HCT116 (cell line): ENCODE results near the gene MAML1. TPM values are rescaled to one million over a fixed set of nuclear protein-coding genes. Genes with fewer than 3 reads are reported as not detected.

ENCODE experiments used
- ATAC-seq: fragments of 200-7000 bp; cut with Tn5 transposase; 2 replicates; pipeline ENCODE4 v1.9.1; 2020; ENCODE audit warnings: mild to moderate bottlenecking, moderate library complexity
- BruUV-seq: library from RNA; stranded (reverse); fragments of 400-500 nt; replicated peaks from 2 replicates; lab custom pipeline; 2021; lab: Mats Ljungman, UMichigan
- CTCF ChIA-PET: fragments of 300-600 bp; sonication (Branson Sonifier 250); formaldehyde crosslinking; loops from one replicate; lab custom pipeline; 2021; ENCODE audit warnings: antibody characterized with exemption; lab: Charles Lee
- POLR2A ChIA-PET: fragments of 300-600, 350-600 bp; sonication (Branson Sonifier 250); formaldehyde crosslinking; loops from one replicate; lab custom pipeline; 2021; ENCODE audit warnings: antibody characterized with exemption; lab: Charles Lee
- RAD21 ChIA-PET, 2 experiments: fragments of 300-600 bp; sonication (Branson Sonifier 250); formaldehyde crosslinking; loops; one replicate each; lab custom pipeline; 2023; ENCODE audit warnings: low total read pairs in 2 of 2; ENCODE audit not compliant: uncharacterized antibody in 2 of 2, unreplicated experiment in 2 of 2, low non-redundant PET in 1 of 2; lab: Charles Lee
- DNase-seq: peaks from one replicate; pipeline ENCODE4 v3.0.0-alpha.2; 2010; ENCODE audit warnings: low read depth, low spot score
- H2AFZ ChIP-seq: fragments of 200-600 bp; shearing (Covaris generic), sonication (generic); 2 replicates; pipeline ENCODE4 v1.6.1; 2017; ENCODE audit warnings: low read depth, mixed run types, mixed read lengths, antibody characterized with exemption, low read length; ENCODE audit not compliant: poor library complexity, severe bottlenecking
- H3K27ac ChIP-seq: 2 replicates; pipeline ENCODE4 v1.5.1; 2012; ENCODE audit warnings: low read depth, low read length
- H3K27me3 ChIP-seq: fragments of 200-600 bp; sonication (generic); 2 replicates; pipeline ENCODE4 v1.6.1; 2016; ENCODE audit warnings: mixed run types, low read length, mixed read lengths; ENCODE audit not compliant: insufficient read depth
- H3K36me3 ChIP-seq, 2 experiments: fragments of 200-500 bp in 1 of 2; fragments of 200-600 bp in 1 of 2; sonication (Bioruptor generic) in 1 of 2; sonication (generic) in 1 of 2; 2 replicates each; pipeline versions ENCODE4 v1.5.1 to v1.6.1; 2014 to 2016; ENCODE audit warnings: low read length in 2 of 2, inconsistent platforms in 1 of 2, mixed read lengths in 1 of 2, mixed run types in 1 of 2; ENCODE audit not compliant: insufficient read depth in 2 of 2, control insufficient read depth in 1 of 2
- H3K4me1 ChIP-seq, 2 experiments: fragments of 200-600 bp in 1 of 2; sonication (generic) in 1 of 2; 2 replicates each; pipeline versions ENCODE4 v1.5.1 to v1.6.1; 2012 to 2017; ENCODE audit warnings: low read length in 2 of 2, inconsistent platforms in 1 of 2, mild to moderate bottlenecking in 1 of 2, mixed read lengths in 1 of 2, mixed run types in 1 of 2, moderate library complexity in 1 of 2; ENCODE audit not compliant: insufficient read depth in 2 of 2, control insufficient read depth in 1 of 2
- H3K4me2 ChIP-seq: fragments of 200-600 bp; sonication (generic); 2 replicates; pipeline ENCODE4 v1.6.1; 2017; ENCODE audit warnings: mixed run types, low read length, mixed read lengths
- H3K4me3 ChIP-seq, 2 experiments: fragments of 200-600 bp in 1 of 2; sonication (generic) in 1 of 2; replicated peaks in 1 of 2; 2 replicates each; pipeline ENCODE4 v1.5.1; 2011 to 2016; ENCODE audit warnings: low read length in 2 of 2, control low read depth in 1 of 2, low read depth in 1 of 2, mild to moderate bottlenecking in 1 of 2, mixed read lengths in 1 of 2, mixed run types in 1 of 2
- H3K79me2 ChIP-seq: fragments of 200-600 bp; sonication (generic); 2 replicates; pipeline ENCODE4 v1.6.1; 2017; ENCODE audit warnings: mild to moderate bottlenecking, mixed run types, low read length, moderate library complexity, mixed read lengths; ENCODE audit not compliant: insufficient read depth
- H3K9ac ChIP-seq: fragments of 200-600 bp; sonication (generic); 2 replicates; pipeline ENCODE4 v1.6.1; 2016; ENCODE audit warnings: low read length, mixed read lengths
- H3K9me2 ChIP-seq: fragments of 200-600 bp; sonication (generic), shearing (Covaris generic); 2 replicates; pipeline ENCODE4 v1.6.1; 2017; ENCODE audit warnings: mixed run types, mild to moderate bottlenecking, moderate library complexity; ENCODE audit not compliant: insufficient read depth
- H3K9me3 ChIP-seq, 2 experiments: fragments of 200-500 bp in 1 of 2; fragments of 200-600 bp in 1 of 2; sonication (Bioruptor generic) in 1 of 2; sonication (generic) in 1 of 2; 2 replicates each; pipeline ENCODE4 v1.6.1; 2014 to 2017; ENCODE audit warnings: low read length in 2 of 2, mixed read lengths in 2 of 2, inconsistent platforms in 1 of 2, low read depth in 1 of 2, mild to moderate bottlenecking in 1 of 2, mixed run types in 1 of 2, moderate library complexity in 1 of 2; ENCODE audit not compliant: control insufficient read depth in 1 of 2, insufficient read depth in 1 of 2
- H4K20me1 ChIP-seq: fragments of 200-600 bp; sonication (generic), shearing (Covaris generic); 2 replicates; pipeline ENCODE4 v1.6.1; 2017; ENCODE audit warnings: mixed run types, mild to moderate bottlenecking, moderate library complexity; ENCODE audit not compliant: insufficient read depth
- CBX3 ChIP-seq: IDR thresholded peaks from 2 replicates; pipeline ENCODE4 v1.6.1; 2012; ENCODE audit warnings: low read depth
- EGR1 ChIP-seq: IDR thresholded peaks from 2 replicates; pipeline ENCODE4 v1.6.1; 2012; ENCODE audit warnings: low read depth
- ELF1 ChIP-seq: IDR thresholded peaks from 2 replicates; pipeline ENCODE4 v1.6.1; 2012; ENCODE audit warnings: low read depth, borderline replicate concordance
- FOSL1 ChIP-seq: IDR thresholded peaks from 2 replicates; pipeline ENCODE4 v1.6.1; 2012; ENCODE audit warnings: low read depth
- POLR2A ChIP-seq: IDR thresholded peaks from 2 replicates; pipeline ENCODE4 v1.7.0; 2011; ENCODE audit warnings: borderline replicate concordance; ENCODE audit not compliant: insufficient read depth, insufficient read length; ENCODE audit errors: extremely low read depth
- POLR2AphosphoS5 ChIP-seq: IDR thresholded peaks from 2 replicates; pipeline ENCODE4 v1.6.1; 2011; ENCODE audit warnings: mild to moderate bottlenecking, low read depth, low read length, moderate library complexity
- TCF7L2 ChIP-seq: IDR thresholded peaks from 2 replicates; pipeline ENCODE4 v1.7.0; 2011; ENCODE audit warnings: borderline replicate concordance, inconsistent platforms; ENCODE audit not compliant: insufficient read depth, insufficient read length; ENCODE audit errors: extremely low read depth
- YY1 ChIP-seq: IDR thresholded peaks from 2 replicates; pipeline ENCODE4 v1.6.1; 2011; ENCODE audit warnings: low read length, low read depth, moderate library complexity, mild to moderate bottlenecking; ENCODE audit not compliant: insufficient replicate concordance; ENCODE audit errors: extremely low read depth
- ZFX ChIP-seq: fragments of 450-650 bp; IDR thresholded peaks from 2 replicates; pipeline ENCODE4 v1.6.1; 2017
- ZNF274 ChIP-seq: fragments of 200-500 bp; sonication (Bioruptor generic); IDR thresholded peaks from 2 replicates; pipeline ENCODE4 v1.6.1; 2014; ENCODE audit warnings: mild to moderate bottlenecking, low read depth, low read length, inconsistent platforms
- intact Hi-C: fragments of 100-400 bp; cut with micrococcal nuclease; formaldehyde crosslinking; loops from 2 replicates; pipeline ENCODE4 v1.10.0; 2022
- total RNA-seq: library from RNA; stranded (reverse); gene quantifications from one replicate; pipeline ENCODE4 v1.2.1, GENCODE V29; 2021; ENCODE audit not compliant: unreplicated experiment

MAML1 gene
- total RNA-seq, 1 experiment from 2014 or later = 29.5 TPM

DNA sequence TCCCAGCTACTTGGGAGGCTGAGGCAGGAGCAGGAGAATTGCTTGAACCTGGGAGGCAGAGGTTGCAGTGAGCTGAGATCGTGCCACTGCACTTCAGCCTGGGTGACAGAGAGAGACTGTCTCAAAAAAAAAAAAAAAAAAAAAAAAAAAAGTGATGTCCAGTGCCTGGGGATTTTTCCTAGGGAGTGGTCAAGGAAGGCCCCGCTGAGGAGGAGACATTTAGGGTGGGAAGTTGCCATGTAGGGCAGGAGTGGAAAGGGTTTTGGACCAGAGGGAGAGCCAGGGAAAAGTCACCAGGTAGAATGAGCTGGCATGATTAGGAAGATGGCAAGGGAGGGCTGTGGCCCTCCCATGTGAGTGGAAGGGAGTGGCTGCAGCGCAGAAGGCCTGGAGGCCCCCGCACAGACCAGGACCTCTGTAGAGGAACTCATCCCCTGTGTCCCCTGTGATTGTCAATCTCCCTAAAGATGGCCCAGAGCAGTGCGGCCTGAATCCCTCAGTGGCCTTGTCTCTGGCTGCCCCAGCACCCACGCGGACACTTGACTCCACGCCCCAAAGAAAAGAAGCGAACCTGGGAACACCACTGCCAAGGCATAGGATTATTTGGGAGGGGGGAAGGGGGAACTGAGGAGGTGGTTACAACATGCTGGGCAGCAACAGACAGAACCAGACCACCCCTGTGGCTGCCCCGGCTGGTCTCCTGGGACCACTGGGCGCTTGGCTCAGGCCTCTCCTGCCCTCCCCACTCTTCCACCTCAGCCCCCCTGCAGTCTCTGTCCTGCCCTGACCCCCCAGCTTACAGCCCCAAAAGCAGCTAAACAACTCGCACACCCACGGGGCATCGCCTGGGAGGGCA is 85.5 kb downstream of the MAML1 start:
- no peak for TF ChIP-seq CBX3
- no peak for TF ChIP-seq ZFX
- TF ChIP-seq ELF1 = no peak
- no peak for TF ChIP-seq TCF7L2
- TF ChIP-seq FOSL1 = no peak
- no peak for TF ChIP-seq ZNF274
- Histone ChIP-seq H3K4me3 (peak overlapping the region; percentile 31 to 51), H2AFZ (no peak overlapping the region), H3K9ac (peak overlapping the region; percentile 97), H3K79me2 (peaks cover 23% of the 10 kb centered on the region), H3K27me3 (no peaks in the 10 kb centered on the region), H3K4me1 (peaks cover 35 to 52% of the 10 kb centered on the region in 2 experiments), H4K20me1 (peaks cover 12% of the 10 kb centered on the region; the same call in 1 of the 2 replicates), H3K27ac (peak overlapping the region; percentile 99), H3K36me3 (peaks cover 11 to 25% of the 10 kb centered on the region in 2 experiments; a peak in 3 of 4 replicates), H3K9me2 (no peaks in the 10 kb centered on the region), H3K9me3 (no peaks in the 10 kb centered on the region), H3K4me2 (peak overlapping the region; percentile 94)
- DNase-seq = no peak
- POLR2A ChIA-PET = interaction anchor here (0.7 to 1.0 kb wide), 3 partner anchors 194 to 668 kb away, joined by 3 read pairs; partner anchors contain the start of gene HNRNPH1
- intact Hi-C loops = no loop called here
- TSS peak; percentile 77 for BruUV-seq
- RAD21 ChIA-PET = interaction anchor here in 1 of 2 experiments (0.6 kb wide), 1 partner anchor 16 kb away, joined by 3 read pairs; no protein-coding TSS in a partner anchor
- no peak for ATAC-seq
- CTCF ChIA-PET = interaction anchor here (0.6 kb wide), 1 partner anchor 22 kb away, joined by 3 read pairs; no protein-coding TSS in a partner anchor

GRCh38 chr5:179818746-179819295 is 86.2 kb downstream of the MAML1 start:
- ATAC-seq = peak; percentile 46
- Histone ChIP-seq H3K4me2 (peak overlapping the region; percentile 94), H3K27me3 (no peaks in the 10 kb centered on the region), H2AFZ (no peak overlapping the region), H3K79me2 (peaks cover 30% of the 10 kb centered on the region), H3K9ac (peak overlapping the region; percentile 97), H3K4me1 (peaks cover 35 to 52% of the 10 kb centered on the region in 2 experiments), H3K9me3 (no peaks in the 10 kb centered on the region), H3K9me2 (no peaks in the 10 kb centered on the region), H4K20me1 (peaks cover 12% of the 10 kb centered on the region; the same call in 1 of the 2 replicates), H3K27ac (peak overlapping the region; percentile 99), H3K36me3 (peaks cover 14 to 29% of the 10 kb centered on the region in 2 experiments; a peak in 3 of 4 replicates), H3K4me3 (peak overlapping the region; percentile 31 to 51)
- no peak for TF ChIP-seq ZNF274
- peak; percentile 60 for TF ChIP-seq POLR2AphosphoS5
- TF ChIP-seq POLR2A = no peak
- TF ChIP-seq TCF7L2 = peak; percentile 42
- TF ChIP-seq EGR1 = no peak
- no peak for TF ChIP-seq FOSL1
- peak; percentile 53 for TF ChIP-seq YY1
- intact Hi-C loops = loop anchor here (1.0 kb wide), 1 partner anchor 8 kb away; no protein-coding TSS in a partner anchor
- ChIA-PET POLR2A (interaction anchor here (0.8 to 2.5 kb wide), 3 partner anchors 8 to 195 kb away, joined by 3 to 8 read pairs (median 4); partner anchors contain the start of genes HNRNPH1 and MAML1), CTCF (no interaction called here), RAD21 (no interaction called here)
- BruUV-seq = no TSS peak
- peak; percentile 72 for DNase-seq
